Liver (tissue), 9 donors: ENCODE results near the gene SORCS2. TPM values are rescaled to one million over a fixed set of nuclear protein-coding genes. Genes with fewer than 3 reads are reported as not detected.

Experiments used
- DNase-seq: peaks from one replicate; pipeline ENCODE4 v3.0.0-alpha.2; 2017; ENCODE audit warnings: low spot score
- H3K27ac ChIP-seq, 2 donors: one replicate each; pipeline ENCODE4 v1.7.0; 2013; ENCODE audit warnings: inconsistent platforms in 2 of 2, low read length in 2 of 2, control low read depth in 1 of 2, low read depth in 1 of 2, mild to moderate bottlenecking in 1 of 2
- H3K27me3 ChIP-seq, 4 donors: one replicate each; pipeline versions ENCODE4 v1.6.1 to v1.7.0; 2013; ENCODE audit warnings: low read length in 3 of 4, inconsistent platforms in 1 of 4, mild to moderate bottlenecking in 1 of 4, moderate library complexity in 1 of 4; ENCODE audit not compliant: control insufficient read depth in 4 of 4, insufficient read depth in 4 of 4
- H3K36me3 ChIP-seq, 4 donors: one replicate each; pipeline versions ENCODE4 v1.6.1 to v1.7.0; 2013; ENCODE audit warnings: low read length in 3 of 4, mild to moderate bottlenecking in 3 of 4, low read depth in 1 of 4, moderate library complexity in 1 of 4; ENCODE audit not compliant: control insufficient read depth in 4 of 4, insufficient read depth in 3 of 4
- H3K4me1 ChIP-seq, 4 donors: one replicate each; pipeline versions ENCODE4 v1.6.1 to v1.7.0; 2013; ENCODE audit warnings: low read length in 3 of 4, mild to moderate bottlenecking in 3 of 4, moderate library complexity in 1 of 4; ENCODE audit not compliant: control insufficient read depth in 4 of 4, insufficient read depth in 4 of 4
- H3K4me3 ChIP-seq, 3 donors: one replicate each; pipeline versions ENCODE4 v1.6.1 to v1.7.0; 2013; ENCODE audit warnings: low read length in 3 of 3, control low read depth in 1 of 3, low read depth in 1 of 3, mild to moderate bottlenecking in 1 of 3
- H3K9ac ChIP-seq, 2 donors: one replicate each; pipeline ENCODE4 v1.7.0; 2013; ENCODE audit warnings: low read length in 2 of 2, mild to moderate bottlenecking in 2 of 2, moderate library complexity in 2 of 2, control low read depth in 1 of 2, low read depth in 1 of 2
- H3K9me3 ChIP-seq, 4 donors: one replicate each; pipeline versions ENCODE4 v1.6.1 to v1.7.0; 2013; ENCODE audit warnings: low read length in 3 of 4; ENCODE audit not compliant: control insufficient read depth in 4 of 4
- ATF3 ChIP-seq: IDR thresholded peaks from 2 replicates; pipeline ENCODE4 v1.6.1; 2016; ENCODE audit warnings: antibody characterized with exemption
- CTCF ChIP-seq: fragments of 150-350 bp; IDR thresholded peaks from 2 replicates; pipeline ENCODE4 v1.5.1; 2017; ENCODE audit warnings: improper control_type of control experiment, low read depth, low read length; ENCODE audit not compliant: missing input control
- EGR1 ChIP-seq, 2 donors: IDR thresholded peaks; 2 replicates each; pipeline ENCODE4 v1.6.1; 2016 to 2018; ENCODE audit warnings: antibody characterized with exemption in 2 of 2, low read depth in 2 of 2
- FOXA1 ChIP-seq: IDR thresholded peaks from 2 replicates; pipeline ENCODE4 v1.6.1; 2016; ENCODE audit warnings: antibody characterized with exemption
- FOXA2 ChIP-seq: IDR thresholded peaks from 2 replicates; pipeline ENCODE4 v1.6.1; 2016; ENCODE audit warnings: antibody characterized with exemption
- HNF4A ChIP-seq, 2 donors: conservative IDR thresholded peaks; 2 replicates each; pipeline ENCODE4 v1.6.1; 2016; ENCODE audit warnings: antibody characterized with exemption in 2 of 2, mild to moderate bottlenecking in 2 of 2
- HNF4G ChIP-seq: IDR thresholded peaks from 2 replicates; pipeline ENCODE4 v1.6.1; 2016; ENCODE audit warnings: antibody characterized with exemption
- JUND ChIP-seq, 2 donors: IDR thresholded peaks; 2 replicates each; pipeline ENCODE4 v1.6.1; 2016; ENCODE audit warnings: antibody characterized with exemption in 2 of 2
- NR2F2 ChIP-seq: IDR thresholded peaks from 2 replicates; pipeline ENCODE4 v1.6.1; 2016; ENCODE audit warnings: antibody characterized with exemption
- RAD21 ChIP-seq, 2 donors: IDR thresholded peaks; 2 replicates each; pipeline ENCODE4 v1.6.1; 2016; ENCODE audit warnings: antibody characterized with exemption in 2 of 2, mild to moderate bottlenecking in 2 of 2
- RXRA ChIP-seq, 2 donors: IDR thresholded peaks; 2 replicates each; pipeline ENCODE4 v1.6.1; 2017 to 2018; ENCODE audit warnings: antibody characterized with exemption in 2 of 2, mild to moderate bottlenecking in 1 of 2
- SP1 ChIP-seq: IDR thresholded peaks from 2 replicates; pipeline ENCODE4 v1.6.1; 2018; ENCODE audit warnings: antibody characterized with exemption, mild to moderate bottlenecking
- TAF1 ChIP-seq: conservative IDR thresholded peaks from 2 replicates; pipeline ENCODE4 v1.6.1; 2016; ENCODE audit warnings: antibody characterized with exemption, mild to moderate bottlenecking
- YY1 ChIP-seq: IDR thresholded peaks from 2 replicates; pipeline ENCODE4 v1.6.1; 2016; ENCODE audit warnings: antibody characterized with exemption, mild to moderate bottlenecking
- ZBTB33 ChIP-seq: IDR thresholded peaks from 2 replicates; pipeline ENCODE4 v1.6.1; 2016; ENCODE audit warnings: antibody characterized with exemption
- WGBS: extraction: QIAGEN DNeasy Blood & Tissue Kit; methylation state at CpG from one replicate; pipeline ENCODE4 v1.1.7; 2013; 5-methylcytosine and 5-hydroxymethylcytosine counted together
- polyA plus RNA-seq, 2 donors: library from polyadenylated mRNA; stranded (reverse) in 1 of 2; unstranded in 1 of 2; fragments of 200-250 nt in 1 of 2; fragments of >200 nt in 1 of 2; fragmentation: Nextera tagmentation in 1 of 2; extraction: Ambion mirVana in 1 of 2; gene quantifications; one replicate each; pipeline versions ENCODE4 v1.2.1 to v1.2.3, GENCODE V29; 2013 to 2015
- total RNA-seq, 2 donors: library from RNA; depleted of rRNA; stranded (reverse); fragments of >200 nt; gene quantifications; one replicate each; pipeline ENCODE4 v1.2.3, GENCODE V29; 2014
- TF ChIP-seq, protein P1 (sequence below): IDR thresholded peaks from 2 replicates; pipeline ENCODE4 v1.6.1; 2016; ENCODE audit warnings: antibody characterized with exemption
- donor health status: healthy.
- donor health status: healthy.
- donor health status: healthy.
- donor health status: healthy.
- donor health status: healthy.

SORCS2 gene
- total and polyA plus RNA-seq, 4 donors: 0.10 to 1.4 (median 0.92) TPM

GRCh38 chr4:7396186-7396910 is 204.0 kb downstream of the SORCS2 start:
- DNase-seq: peak; percentile 17
- H3K9me3 ChIP-seq: no peaks in the 10 kb centered on the region
- H3K36me3 ChIP-seq: no peaks in the 10 kb centered on the region
- H3K9ac ChIP-seq: no peak overlapping the region
- H3K27ac ChIP-seq: no peak overlapping the region
- H3K27me3 ChIP-seq: no peaks in the 10 kb centered on the region
- 84% methylated on average over 14 of the region's 14 CpGs for WGBS
- TF ChIP-seq EGR1 (IDR thresholded peaks at IDR 0.05; ENCODE audit: low read depth in 2 of 2) (no peak), NR2F2 (no peak)
- peaks cover 0 to 6% (median 0%) of the 10 kb centered on the region in 4 donors for H3K4me1 ChIP-seq
- H3K4me3 ChIP-seq: no peak overlapping the region

DNA sequence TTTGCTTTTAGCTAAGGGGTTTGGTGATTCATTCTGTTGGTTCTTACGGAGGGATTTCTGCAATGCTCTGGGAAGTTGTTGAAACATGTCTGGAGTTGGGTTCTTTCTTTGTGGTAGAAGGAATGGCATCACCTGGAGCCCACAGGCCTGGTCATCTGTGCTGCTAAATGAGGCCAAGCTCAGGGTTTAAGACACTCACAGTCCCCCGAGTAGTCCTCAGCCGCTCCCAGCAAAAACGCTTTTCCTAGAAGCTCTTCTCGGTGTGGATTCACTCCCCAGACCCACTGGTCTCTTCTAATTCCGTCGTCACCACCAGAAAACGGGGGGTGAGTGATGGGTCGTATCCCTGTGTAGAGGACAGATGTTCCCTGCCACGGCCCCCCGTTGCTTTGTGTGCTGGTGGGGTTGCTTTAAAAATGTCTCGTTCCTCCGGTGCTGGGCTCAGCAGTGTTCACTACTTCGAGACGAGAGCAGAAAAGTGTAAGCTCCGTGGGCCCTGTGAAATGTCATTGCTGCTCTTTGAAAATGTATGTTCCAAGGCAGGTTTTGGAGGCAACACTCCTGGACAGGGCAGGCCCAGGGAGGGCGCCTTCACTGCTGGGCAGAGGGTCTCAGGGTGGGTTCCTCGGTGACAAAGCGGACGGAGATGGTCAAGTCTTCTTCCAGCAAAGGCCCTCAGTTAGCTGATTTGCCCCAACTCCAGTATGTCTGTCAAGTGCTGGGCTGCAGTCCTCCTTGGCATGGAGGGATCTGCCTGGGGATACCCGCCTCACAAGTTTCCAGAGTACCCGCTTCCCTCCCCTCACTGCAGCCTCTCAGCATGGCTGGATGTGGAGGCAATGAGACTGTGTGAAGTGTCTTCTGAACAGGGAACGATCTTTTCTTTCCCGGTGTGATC is 205.1 kb downstream of the SORCS2 start:
- Histone ChIP-seq H3K9ac (no peak overlapping the region), H3K27me3 (no peaks in the 10 kb centered on the region), H3K4me1 (peaks cover 0 to 6% (median 0%) of the 10 kb centered on the region in 4 donors), H3K9me3 (no peaks in the 10 kb centered on the region), H3K4me3 (no peak overlapping the region), H3K27ac (no peak overlapping the region), H3K36me3 (no peaks in the 10 kb centered on the region)
- DNase-seq: peak; percentile 26
- no peak for TF ChIP-seq FOXA1
- no peak for TF ChIP-seq HNF4G
- no peak for TF ChIP-seq RAD21 (IDR thresholded peaks at IDR 0.05)
- no peak for TF ChIP-seq RXRA (IDR thresholded peaks at IDR 0.05)
- no peak for TF ChIP-seq JUND (IDR thresholded peaks at IDR 0.05)
- TF ChIP-seq HNF4A (conservative IDR thresholded peaks at IDR 0.05): no peak
- no peak for TF ChIP-seq YY1
- no peak for TF ChIP-seq EGR1 (IDR thresholded peaks at IDR 0.05; ENCODE audit: low read depth in 2 of 2)
- TF ChIP-seq TAF1: no peak
- no peak for TF ChIP-seq ZBTB33
- no peak for TF ChIP-seq ATF3
- WGBS: 83% methylated on average over 24 of the region's 24 CpGs

DNA sequence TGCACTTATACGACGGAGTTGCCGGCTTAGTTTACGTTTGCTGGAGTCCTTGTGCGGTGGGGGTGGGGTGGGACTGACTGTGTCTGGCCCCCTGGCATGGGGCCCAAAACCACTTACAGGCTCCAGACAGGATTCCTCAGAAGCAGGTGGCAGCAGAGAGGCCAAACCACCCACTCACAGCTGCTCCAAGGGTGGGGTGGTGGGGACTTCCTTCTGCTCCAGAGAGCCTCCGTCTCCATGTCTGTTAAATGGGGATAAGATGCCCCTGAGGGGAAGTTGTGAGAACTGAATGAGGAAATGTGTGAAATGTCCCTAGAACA is 205.7 kb downstream of the SORCS2 start:
- no peaks in the 10 kb centered on the region for H3K36me3 ChIP-seq
- DNase-seq: no peak
- no peak overlapping the region for H3K9ac ChIP-seq
- no peaks in the 10 kb centered on the region for H3K27me3 ChIP-seq
- H3K9me3 ChIP-seq: no peaks in the 10 kb centered on the region
- no peak overlapping the region for H3K4me3 ChIP-seq
- H3K27ac ChIP-seq: no peak overlapping the region
- 60% methylated on average over 6 of the region's 6 CpGs for WGBS
- peaks cover 0 to 6% (median 0%) of the 10 kb centered on the region in 4 donors for H3K4me1 ChIP-seq
- TF ChIP-seq TAF1 (no peak), FOXA1 (no peak), YY1 (no peak), NR2F2 (no peak), ZBTB33 (no peak), RAD21 (IDR thresholded peaks at IDR 0.05) (no peak), RXRA (IDR thresholded peaks at IDR 0.05) (no peak), JUND (IDR thresholded peaks at IDR 0.05) (no peak), SP1 (no peak), FOXA2 (no peak), CTCF (no peak)
- TF ChIP-seq, protein P1, sequence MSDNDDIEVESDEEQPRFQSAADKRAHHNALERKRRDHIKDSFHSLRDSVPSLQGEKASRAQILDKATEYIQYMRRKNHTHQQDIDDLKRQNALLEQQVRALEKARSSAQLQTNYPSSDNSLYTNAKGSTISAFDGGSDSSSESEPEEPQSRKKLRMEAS: no peak
